RPMI7951 (cell line): Measurements from ENCODE around the gene KLRC4. TPM values are rescaled to one million over a fixed set of nuclear protein-coding genes. Genes with fewer than 3 reads are reported as not detected.
"Not testable (repeated sequence)": the region's sequence is repeated elsewhere in the genome, so short reads cannot be mapped to it uniquely, and the experiment has no call there.

Source experiments
- DNase-seq: peaks from one replicate; pipeline ENCODE4 v3.0.0-alpha.2; 2012; ENCODE audit warnings: low read depth
- total RNA-seq: library from RNA; depleted of rRNA; stranded (reverse); fragments of >200 nt; shearing (Covaris generic); gene quantifications from 2 replicates; pipeline ENCODE4 v1.2.3, GENCODE V29; 2014

KLRC4 gene
- total RNA-seq, 1 experiment from 2014 or later, result not detected

DNA sequence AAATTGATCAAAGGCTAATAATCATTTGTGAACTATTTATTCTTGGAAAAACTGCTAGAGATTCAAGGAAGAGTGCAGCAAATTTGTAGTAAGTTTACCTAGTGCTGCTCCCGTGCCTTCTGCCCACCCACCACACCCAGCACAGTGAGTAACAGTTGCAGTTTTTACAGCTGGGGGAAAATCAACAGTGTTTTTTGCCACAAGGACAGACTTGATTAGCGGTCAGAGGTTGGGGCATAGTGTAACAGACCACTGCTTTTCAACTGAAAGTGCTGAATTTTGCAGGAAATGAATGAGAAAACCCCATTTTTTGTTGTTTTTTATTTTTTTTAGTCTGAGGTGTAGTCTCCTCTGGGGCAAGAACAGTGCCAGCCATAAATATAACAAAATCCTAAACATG is 12.3 kb downstream of the KLRC4 start:
- no peak for DNase-seq

DNA sequence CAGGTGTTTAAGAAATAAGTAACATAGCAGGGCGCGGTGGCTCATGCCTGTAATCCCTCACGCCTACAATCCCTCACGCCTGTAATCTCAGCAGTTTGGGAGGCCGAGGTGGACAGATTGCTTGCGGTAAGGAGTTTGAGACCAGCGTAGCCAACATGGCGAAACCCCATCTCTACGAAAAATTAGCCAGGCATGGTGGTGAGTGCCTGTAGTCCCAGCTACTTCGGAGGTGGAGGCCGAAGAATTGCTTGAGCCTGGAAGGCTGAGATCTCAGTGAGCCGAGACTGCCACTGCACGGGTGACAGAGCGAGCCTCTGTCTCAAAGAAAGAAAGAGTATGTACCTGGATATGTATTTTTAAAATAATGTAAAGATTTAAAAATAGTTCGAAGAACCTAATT is 13.4 kb downstream of the KLRC4 start:
- not testable (repeated sequence) for DNase-seq

- DNase-seq, result peak; percentile 97
Measured at GRCh38 chr12:10395390-10395998, 14.1 kb downstream of the KLRC4 start.

DNA sequence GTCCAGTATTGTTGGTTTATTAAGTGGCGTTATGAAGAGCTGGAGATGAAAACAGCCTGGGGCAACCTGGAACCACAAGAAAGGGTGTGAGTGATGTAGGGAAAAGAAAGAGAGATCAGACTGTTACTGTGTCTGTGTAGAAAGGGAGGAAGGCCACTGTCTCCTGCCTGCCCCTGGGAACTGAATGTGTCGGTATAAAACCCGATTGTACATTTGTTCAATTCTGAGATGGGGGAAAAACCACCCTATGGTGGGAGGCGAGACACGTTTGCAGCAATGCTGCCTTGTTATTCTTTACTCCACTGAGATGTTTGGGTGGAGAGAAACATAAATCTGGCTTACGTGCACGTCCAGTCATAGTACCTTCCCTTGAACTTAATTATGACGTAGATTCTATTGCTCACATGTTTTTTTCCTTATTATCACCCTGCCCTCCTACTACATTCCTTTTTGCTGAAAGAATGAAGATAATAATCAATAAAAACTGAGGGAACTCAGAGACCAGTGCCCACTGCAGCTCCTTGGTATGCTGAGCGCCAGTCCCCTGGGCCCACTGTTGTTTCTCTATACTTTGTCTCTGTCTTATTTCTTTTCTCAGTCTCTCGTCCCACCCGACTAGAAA is 14.9 kb downstream of the KLRC4 start:
- DNase-seq, result peak; percentile 54

- no peak for DNase-seq
Measured at GRCh38 chr12:10393291-10393690, 16.3 kb downstream of the KLRC4 start.

- peak; percentile 94 for DNase-seq
Measured at GRCh38 chr12:10392394-10392930, 17.1 kb downstream of the KLRC4 start.

DNA sequence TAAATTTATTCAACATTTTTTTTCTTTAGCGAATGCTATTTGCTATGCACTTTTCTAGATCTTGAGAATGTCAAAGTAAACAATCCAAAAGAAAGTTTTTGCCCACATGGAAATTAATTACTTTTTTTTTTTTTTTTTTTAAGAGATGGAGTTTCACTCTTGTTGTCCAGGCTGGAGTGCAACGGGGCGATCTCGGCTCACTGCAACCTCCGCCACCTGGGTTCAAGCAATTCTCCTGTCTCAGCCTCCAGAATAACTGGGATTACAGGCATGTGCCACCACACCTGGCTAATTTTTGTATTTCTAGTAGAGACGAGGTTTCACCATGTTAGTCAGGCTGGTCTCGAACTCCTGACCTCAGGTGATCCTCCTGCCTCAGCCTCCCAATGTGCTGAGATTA is 18.6 kb downstream of the KLRC4 start:
- not testable (repeated sequence) for DNase-seq

GRCh38 chr12:10389904-10390303 is 19.7 kb downstream of the KLRC4 start, which contains the start of gene KLRK1:
Gene KLRK1, minus strand, starts transcription at chr12:10390041. Its CDS starts 1,231 bp downstream, at chr12:10388810.
- DNase-seq, result no peak

GRCh38 chr12:10388624-10389413 is 20.7 kb downstream of the KLRC4 start:
- no peak for DNase-seq

- DNase-seq, result not testable (repeated sequence)
Measured at GRCh38 chr12:10387498-10387897, 22.1 kb downstream of the KLRC4 start.

DNA sequence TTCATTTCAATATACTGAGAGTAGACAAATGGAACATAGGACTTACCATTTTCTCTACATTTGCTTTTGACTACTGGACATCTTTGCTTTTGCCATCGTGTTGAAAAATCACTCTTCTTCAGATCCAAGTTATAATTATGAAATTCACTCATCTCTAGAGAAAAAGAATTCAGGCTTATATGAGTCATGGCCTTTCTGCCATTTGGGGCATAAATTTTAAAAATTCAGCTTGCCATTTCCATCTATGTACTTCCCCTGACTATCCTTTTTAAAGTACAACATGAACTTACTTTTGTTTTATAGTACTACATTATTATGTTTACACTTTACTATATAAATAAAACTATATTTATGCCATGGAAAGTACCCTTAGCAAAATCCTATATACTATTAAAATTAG is 22.7 kb downstream of the KLRC4 start:
- DNase-seq, result no peak

DNA sequence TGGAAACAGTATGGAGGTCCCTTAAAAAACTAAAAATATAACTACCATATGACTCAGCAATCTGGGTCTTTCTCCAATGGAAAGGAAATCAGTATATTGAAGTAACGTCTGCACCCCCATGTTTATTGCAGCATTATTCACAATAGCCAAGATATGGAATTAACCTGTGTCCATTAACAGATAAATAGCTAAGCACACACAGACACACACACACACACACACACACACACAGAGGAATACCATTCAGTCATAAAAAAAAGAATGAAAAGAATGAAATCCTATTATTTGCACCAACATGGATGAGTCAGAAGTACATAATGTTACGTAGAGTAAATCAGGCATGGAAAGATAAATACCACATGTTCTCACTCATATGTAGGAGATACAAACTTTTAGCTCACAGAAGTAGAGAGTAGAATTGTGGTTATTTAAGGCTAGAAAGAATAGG is 24.4 kb downstream of the KLRC4 start:
- DNase-seq, result peak; percentile 92

- DNase-seq, result no peak
Measured at GRCh38 chr12:10384191-10384590, 25.4 kb downstream of the KLRC4 start.

GRCh38 chr12:10381928-10382628 is 27.5 kb downstream of the KLRC4 start:
- no peak for DNase-seq

DNA sequence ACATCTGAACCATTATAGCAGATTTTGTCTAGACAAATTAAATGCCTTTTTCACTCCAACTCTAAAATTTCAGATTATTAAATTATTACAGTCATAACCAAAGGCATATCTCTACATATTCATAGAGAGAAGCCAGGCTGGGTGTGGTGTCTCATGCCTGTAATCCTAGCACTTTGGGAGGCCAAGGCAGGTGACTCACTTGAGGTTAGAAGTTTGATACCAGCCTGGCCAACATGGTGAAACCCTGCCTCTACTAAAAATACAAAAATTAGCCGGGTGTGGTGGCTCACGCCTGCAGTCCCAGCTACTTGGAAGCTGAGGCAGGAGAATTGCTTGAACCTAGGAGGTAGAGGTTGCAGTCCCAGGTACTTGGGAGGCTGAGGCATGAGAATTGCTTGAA is 30.8 kb downstream of the KLRC4 start:
- not testable (repeated sequence) for DNase-seq

DNA sequence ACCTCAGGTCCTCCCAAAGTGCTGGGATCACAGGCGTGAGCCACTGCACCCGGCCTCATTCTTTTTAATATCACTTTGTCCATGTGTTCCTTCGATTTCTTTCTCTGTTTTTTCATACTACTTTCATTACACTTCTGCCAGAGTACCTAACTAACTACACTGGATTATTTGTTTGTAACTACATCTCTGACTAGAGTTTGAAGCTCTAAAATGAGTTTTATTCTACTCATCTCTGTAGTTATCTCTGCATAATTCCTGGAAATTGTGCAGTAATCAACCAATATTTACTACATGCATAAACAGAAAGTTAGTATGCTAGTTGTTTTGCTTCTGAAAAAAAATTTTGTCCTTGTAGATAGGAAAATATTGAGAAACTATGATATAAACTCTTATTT is 34.9 kb downstream of the KLRC4 start:
- no peak for DNase-seq

DNA sequence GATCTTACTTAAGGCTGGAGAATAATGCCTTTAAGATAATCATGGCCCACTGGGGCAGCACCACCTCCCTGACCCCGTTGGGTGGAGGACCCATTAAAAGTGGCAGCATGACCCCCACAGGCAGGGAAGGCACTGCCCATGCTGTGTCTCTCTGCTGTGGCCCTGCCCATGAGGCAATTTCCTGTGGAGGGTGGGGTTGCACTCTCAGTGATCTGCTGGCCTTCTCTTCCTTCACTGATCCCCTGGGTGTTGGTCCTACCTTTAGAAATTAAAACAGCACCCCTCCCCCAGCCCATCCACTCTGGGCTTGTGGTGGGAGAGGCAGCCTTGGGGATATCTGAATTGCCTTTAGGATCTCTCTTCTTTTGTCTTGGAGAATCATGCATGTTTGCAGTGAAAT is 37.0 kb downstream of the KLRC4 start:
- DNase-seq, result no peak

DNA sequence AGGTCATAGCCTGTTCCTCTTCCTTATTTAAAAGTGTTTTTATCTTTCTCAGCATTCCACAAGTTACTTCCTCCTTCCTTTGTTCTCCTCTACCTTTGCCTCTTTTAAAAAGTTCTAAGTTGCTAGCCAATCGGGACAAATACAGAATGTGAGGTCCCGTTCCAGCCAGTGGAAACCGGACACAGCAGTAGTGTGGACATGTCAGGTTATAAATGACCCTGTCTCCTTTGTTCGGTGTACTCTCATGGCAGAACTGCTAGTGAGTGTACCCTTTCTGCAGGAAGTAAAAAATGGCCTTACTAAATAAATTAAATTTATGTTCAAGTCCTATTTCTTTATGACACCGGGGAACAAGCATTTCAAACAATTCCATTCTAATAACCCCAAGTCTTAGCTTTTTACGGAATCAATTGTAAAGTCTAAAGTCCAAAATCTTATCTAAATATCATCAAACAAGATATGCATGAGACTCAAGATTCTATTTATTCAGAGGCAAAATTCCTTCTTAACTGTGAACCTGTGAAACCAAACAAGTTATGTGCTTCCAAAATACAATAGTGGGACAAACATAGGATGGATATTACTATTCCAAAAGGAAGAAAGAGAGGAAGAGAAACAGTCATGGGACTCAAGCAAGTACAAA is 37.5 kb downstream of the KLRC4 start:
- not testable (repeated sequence) for DNase-seq

DNA sequence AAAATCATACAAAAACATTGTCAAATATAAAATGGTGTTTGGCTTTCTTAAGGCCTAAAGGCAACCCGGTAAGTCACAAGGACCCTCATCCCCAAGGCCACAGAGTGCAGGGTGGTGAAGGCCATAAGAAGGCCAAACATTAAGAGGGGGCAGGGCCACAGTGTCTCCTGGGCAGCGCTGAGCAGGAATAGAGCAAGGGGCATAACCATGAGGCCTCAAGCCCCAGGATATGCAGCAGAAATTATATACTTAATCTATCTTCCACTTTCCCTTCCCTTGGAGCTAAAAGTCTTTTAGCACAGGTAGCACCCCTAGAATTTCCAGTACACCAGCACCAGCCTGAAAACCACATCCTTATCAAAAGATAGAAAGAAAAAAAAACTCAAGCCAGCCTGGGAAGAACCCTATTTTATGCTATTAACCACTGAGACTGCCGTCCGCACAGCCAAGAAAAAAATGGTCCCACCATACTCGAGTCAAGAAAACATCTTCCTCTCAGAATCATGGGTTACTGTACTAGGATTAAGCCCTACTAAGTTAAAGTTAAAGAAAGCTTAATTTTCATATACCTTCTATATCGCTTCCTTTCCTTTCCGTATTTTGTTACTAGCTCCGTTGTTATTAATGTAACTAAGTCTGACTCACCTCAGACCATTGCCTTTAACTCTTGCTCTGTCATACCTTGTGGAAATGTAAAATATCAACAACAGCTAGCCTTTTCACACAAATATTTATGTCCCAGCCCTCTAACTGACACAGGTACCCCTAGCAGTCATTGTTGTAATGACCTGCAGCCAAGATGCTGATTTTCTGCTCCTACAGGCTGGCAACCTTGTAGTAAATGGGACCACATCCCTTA is 39.8 kb downstream of the KLRC4 start:
- DNase-seq, result no peak
